Endothelial cell of umbilical vein (primary cell): Measurements from ENCODE around the gene QDPR. TPM values are rescaled to one million over a fixed set of nuclear protein-coding genes. Genes with fewer than 3 reads are reported as not detected.

ENCODE experiments used
- BruUV-seq: library from RNA; stranded (reverse); fragments of 400-500 nt; replicated peaks from 2 replicates; lab custom pipeline; 2021; lab: Mats Ljungman, UMichigan
- CTCF ChIA-PET: fragments of 300-600, 350-600 bp; sonication (Branson Sonifier 250); formaldehyde crosslinking; loops from one replicate; lab custom pipeline; 2021; ENCODE audit warnings: antibody characterized with exemption, inconsistent platforms; lab: Charles Lee
- POLR2A ChIA-PET: fragments of 300-600, 350-600 bp; sonication (Branson Sonifier 250); formaldehyde crosslinking; loops from one replicate; lab custom pipeline; 2021; ENCODE audit warnings: antibody characterized with exemption, inconsistent platforms; lab: Charles Lee
- DNase-seq: peaks from one replicate; pipeline ENCODE4 v3.0.0-alpha.2; 2011; ENCODE audit warnings: low read depth, low spot score
- FAIRE-seq: peaks from 2 replicates; lab custom pipeline; 2011; peaks lifted over from hg19 to GRCh38; lab: Jason Lieb, UNC
- H2AFZ ChIP-seq: 2 replicates; pipeline ENCODE4 v1.6.0; 2012; ENCODE audit warnings: low read depth, low read length, control low read depth, inconsistent platforms
- H3K27ac ChIP-seq: 2 replicates; pipeline ENCODE4 v1.5.1; 2011; ENCODE audit warnings: low read depth, mild to moderate bottlenecking, control low read depth, low read length, moderate library complexity; ENCODE audit not compliant: insufficient read depth
- H3K27me3 ChIP-seq, 2 experiments: 2 replicates each; pipeline versions ENCODE4 v1.6.0 to v1.6.1; 2011; ENCODE audit warnings: low read length in 2 of 2, mixed read lengths in 1 of 2; ENCODE audit not compliant: control insufficient read depth in 2 of 2, insufficient read depth in 2 of 2
- H3K36me3 ChIP-seq, 2 experiments: 2 replicates in 1 of 2; 3 replicates in 1 of 2; pipeline ENCODE4 v1.5.1; 2011; ENCODE audit warnings: low read length in 2 of 2, mild to moderate bottlenecking in 1 of 2, moderate library complexity in 1 of 2; ENCODE audit not compliant: control insufficient read depth in 2 of 2, insufficient read depth in 2 of 2; ENCODE audit errors: extremely low read depth in 1 of 2
- H3K4me1 ChIP-seq: 3 replicates; pipeline ENCODE4 v1.5.1; 2011; ENCODE audit warnings: mild to moderate bottlenecking, low read length; ENCODE audit not compliant: control insufficient read depth, insufficient read depth; ENCODE audit errors: extremely low read depth
- H3K4me2 ChIP-seq: 2 replicates; pipeline ENCODE4 v1.6.1; 2011; ENCODE audit warnings: low read length, control low read depth, mixed read lengths; ENCODE audit not compliant: insufficient read depth
- H3K4me3 ChIP-seq, 3 experiments: fragments of 200-600 bp in 1 of 3; sonication (generic), shearing (Covaris generic) in 1 of 3; replicated peaks in 1 of 3; 2 replicates each; pipeline ENCODE4 v1.5.1; 2011 to 2016; ENCODE audit warnings: control low read depth in 3 of 3, low read length in 3 of 3, mild to moderate bottlenecking in 2 of 3, inconsistent platforms in 1 of 3, low read depth in 1 of 3, moderate library complexity in 1 of 3; ENCODE audit not compliant: insufficient read depth in 1 of 3
- H3K79me2 ChIP-seq: 2 replicates; pipeline ENCODE4 v1.6.0; 2012; ENCODE audit warnings: low read length, inconsistent platforms; ENCODE audit not compliant: control insufficient read depth, insufficient read depth
- H3K9ac ChIP-seq: replicated peaks from 2 replicates; pipeline ENCODE3; 2011; ENCODE audit warnings: low read length, control low read depth; ENCODE audit not compliant: insufficient read depth; ENCODE audit errors: extremely low read depth
- H3K9me1 ChIP-seq: replicated peaks from 3 replicates; pipeline ENCODE4 v1.6.0; 2011; ENCODE audit warnings: mild to moderate bottlenecking, low read length; ENCODE audit not compliant: control insufficient read depth, insufficient read depth; ENCODE audit errors: extremely low read depth
- H3K9me3 ChIP-seq: replicated peaks from 2 replicates; pipeline ENCODE4 v1.5.1; 2012; ENCODE audit warnings: low read length, inconsistent platforms; ENCODE audit not compliant: control insufficient read depth, insufficient read depth
- H4K20me1 ChIP-seq: replicated peaks from 2 replicates; pipeline ENCODE3; 2011; ENCODE audit warnings: mild to moderate bottlenecking, low read length; ENCODE audit not compliant: control insufficient read depth, insufficient read depth; ENCODE audit errors: extremely low read depth
- CTCF ChIP-seq, 2 donors: IDR thresholded peaks; 1 replicate in 1 of 2; 2 replicates in 1 of 2; pipeline ENCODE4 v1.5.1; 2011; ENCODE audit warnings: low read length in 2 of 2, mild to moderate bottlenecking in 2 of 2, moderate library complexity in 2 of 2, control low read depth in 1 of 2, inconsistent platforms in 1 of 2, low read depth in 1 of 2; ENCODE audit not compliant: insufficient read depth in 1 of 2; ENCODE audit errors: extremely low read depth in 1 of 2
- EZH2 ChIP-seq: IDR thresholded peaks from 2 replicates; pipeline ENCODE4 v1.6.1; 2012; ENCODE audit warnings: borderline replicate concordance, low read depth, mild to moderate bottlenecking, moderate library complexity, low read length, inconsistent platforms; ENCODE audit not compliant: severe bottlenecking
- FOS ChIP-seq: IDR thresholded peaks from 2 replicates; pipeline ENCODE4 v1.6.1; 2011; ENCODE audit warnings: mild to moderate bottlenecking, low read length, moderate library complexity, borderline replicate concordance; ENCODE audit not compliant: insufficient read depth
- GATA2 ChIP-seq: IDR thresholded peaks from 2 replicates; pipeline ENCODE4 v1.7.0; 2011; ENCODE audit warnings: low read depth, mild to moderate bottlenecking, moderate library complexity, mixed read lengths, low read length; ENCODE audit not compliant: insufficient read length, insufficient read depth
- JUN ChIP-seq: IDR thresholded peaks from 2 replicates; pipeline ENCODE4 v1.6.1; 2011; ENCODE audit warnings: borderline replicate concordance, low read depth; ENCODE audit not compliant: insufficient read length, insufficient read depth
- MAX ChIP-seq: IDR thresholded peaks from 2 replicates; pipeline ENCODE4 v1.6.1; 2011; ENCODE audit not compliant: insufficient read depth, insufficient read length
- MYC ChIP-seq: IDR thresholded peaks from one replicate; pipeline ENCODE4 v1.6.1; 2011; ENCODE audit warnings: mild to moderate bottlenecking, low read depth, low read length
- POLR2A ChIP-seq: IDR thresholded peaks from 2 replicates; pipeline ENCODE4 v1.6.1; 2012; ENCODE audit warnings: low read depth, mild to moderate bottlenecking, control low read depth, low read length
- POLR2AphosphoS5 ChIP-seq: IDR thresholded peaks from 2 replicates; pipeline ENCODE4 v1.6.1; 2012; ENCODE audit warnings: low read depth, mild to moderate bottlenecking, control low read depth, low read length, moderate library complexity; ENCODE audit not compliant: insufficient read depth
- dilution Hi-C: fragments of 300-500 bp; cut with MboI; formaldehyde crosslinking; loops from one replicate; pipeline ENCODE4 v1.15.0; 2019; ENCODE audit warnings: low sequenced_read_pairs; ENCODE audit not compliant: extremely low pct_ligation_motif_present
- intact Hi-C: fragments of 100-400 bp; cut with micrococcal nuclease; formaldehyde crosslinking; loops from one replicate; pipeline ENCODE4 v1.10.0; 2022
- polyA plus RNA-seq, 4 experiments: library from polyadenylated mRNA; depleted of rRNA in 3 of 4; stranded (reverse) in 3 of 4; unstranded in 1 of 4; fragments of >200 nt; gene quantifications; 2 replicates each; pipeline versions ENCODE4 v1.2.1 to v1.2.3, GENCODE V29; 2011 to 2012; ENCODE audit warnings: missing spikeins in 1 of 4
- total RNA-seq: library from RNA; stranded (reverse); gene quantifications from 2 replicates; pipeline ENCODE4 v1.2.3, GENCODE V29; 2021

Gene QDPR
- total and polyA plus RNA-seq, 2 donors (not counting 3 experiments of a cell fraction or from before 2014, with no cell fraction given) = 20.5 to 20.9 TPM

GRCh38 chr4:17480955-17481354, 30.9 kb downstream of the QDPR start:
- Histone ChIP-seq H3K9ac (no peak overlapping the region), H3K36me3 (no peaks in the 10 kb centered on the region), H3K9me1 (no peaks in the 10 kb centered on the region), H3K9me3 (no peaks in the 10 kb centered on the region), H4K20me1 (no peaks in the 10 kb centered on the region), H3K4me3 (no peak overlapping the region), H3K79me2 (no peaks in the 10 kb centered on the region), H3K27me3 (no peaks in the 10 kb centered on the region), H3K27ac (no peak overlapping the region), H2AFZ (no peak overlapping the region), H3K4me1 (no peaks in the 10 kb centered on the region), H3K4me2 (no peak overlapping the region)
- no peak for FAIRE-seq
- intact Hi-C loops = no loop called here
- ChIA-PET CTCF (interaction anchor here (1.6 kb wide), 1 partner anchor 9 kb away, joined by 5 read pairs; no protein-coding TSS in a partner anchor), POLR2A (no interaction called here)
- no TSS peak for BruUV-seq
- no peak for DNase-seq
- dilution Hi-C loops = no loop called here
- TF ChIP-seq MYC = no peak
- no peak for TF ChIP-seq JUN
- TF ChIP-seq GATA2 = no peak
- no peak for TF ChIP-seq POLR2A
- TF ChIP-seq EZH2 = no peak
- TF ChIP-seq POLR2AphosphoS5 = no peak
- no peak for TF ChIP-seq FOS
- TF ChIP-seq MAX = no peak
- no peak for TF ChIP-seq CTCF (IDR thresholded peaks at IDR 0.05; ENCODE audit: extremely low read depth in 1 of 2, insufficient read depth in 1 of 2, low read depth in 1 of 2, low read length in 2 of 2)
